ENCODE results near the gene VWDE.

- no peak for TF ChIP-seq ZFX (IDR thresholded peaks at IDR 0.05)
- TF ChIP-seq, protein P1, sequence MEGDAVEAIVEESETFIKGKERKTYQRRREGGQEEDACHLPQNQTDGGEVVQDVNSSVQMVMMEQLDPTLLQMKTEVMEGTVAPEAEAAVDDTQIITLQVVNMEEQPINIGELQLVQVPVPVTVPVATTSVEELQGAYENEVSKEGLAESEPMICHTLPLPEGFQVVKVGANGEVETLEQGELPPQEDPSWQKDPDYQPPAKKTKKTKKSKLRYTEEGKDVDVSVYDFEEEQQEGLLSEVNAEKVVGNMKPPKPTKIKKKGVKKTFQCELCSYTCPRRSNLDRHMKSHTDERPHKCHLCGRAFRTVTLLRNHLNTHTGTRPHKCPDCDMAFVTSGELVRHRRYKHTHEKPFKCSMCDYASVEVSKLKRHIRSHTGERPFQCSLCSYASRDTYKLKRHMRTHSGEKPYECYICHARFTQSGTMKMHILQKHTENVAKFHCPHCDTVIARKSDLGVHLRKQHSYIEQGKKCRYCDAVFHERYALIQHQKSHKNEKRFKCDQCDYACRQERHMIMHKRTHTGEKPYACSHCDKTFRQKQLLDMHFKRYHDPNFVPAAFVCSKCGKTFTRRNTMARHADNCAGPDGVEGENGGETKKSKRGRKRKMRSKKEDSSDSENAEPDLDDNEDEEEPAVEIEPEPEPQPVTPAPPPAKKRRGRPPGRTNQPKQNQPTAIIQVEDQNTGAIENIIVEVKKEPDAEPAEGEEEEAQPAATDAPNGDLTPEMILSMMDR (conservative IDR thresholded peaks at IDR 0.05), result no peak
Observed at GRCh38 chr7:12294701-12295100, 109.0 kb downstream of the VWDE start.
